Measurements from ENCODE around the gene TBC1D8.

DNA sequence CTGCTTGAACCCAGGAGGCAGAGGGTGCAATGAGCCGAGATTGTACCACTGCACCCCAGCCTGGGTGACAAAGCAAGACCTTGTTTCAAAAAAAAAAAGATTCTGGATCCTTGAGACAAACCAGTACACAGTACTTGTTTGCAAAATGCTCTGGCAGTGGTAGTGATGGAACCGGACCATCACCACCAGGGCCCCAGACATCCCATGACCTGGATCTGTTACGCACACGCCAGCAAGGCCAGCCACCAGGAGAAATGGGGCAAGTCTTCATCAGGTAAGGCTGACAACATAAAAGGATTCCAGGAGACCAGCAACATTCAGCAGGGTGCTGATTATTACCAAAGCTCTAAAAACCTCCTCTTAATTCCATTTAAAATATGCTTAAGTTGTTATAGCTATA lies 35.5 kb downstream of the TBC1D8 start:
- TF ChIP-seq, protein P1, sequence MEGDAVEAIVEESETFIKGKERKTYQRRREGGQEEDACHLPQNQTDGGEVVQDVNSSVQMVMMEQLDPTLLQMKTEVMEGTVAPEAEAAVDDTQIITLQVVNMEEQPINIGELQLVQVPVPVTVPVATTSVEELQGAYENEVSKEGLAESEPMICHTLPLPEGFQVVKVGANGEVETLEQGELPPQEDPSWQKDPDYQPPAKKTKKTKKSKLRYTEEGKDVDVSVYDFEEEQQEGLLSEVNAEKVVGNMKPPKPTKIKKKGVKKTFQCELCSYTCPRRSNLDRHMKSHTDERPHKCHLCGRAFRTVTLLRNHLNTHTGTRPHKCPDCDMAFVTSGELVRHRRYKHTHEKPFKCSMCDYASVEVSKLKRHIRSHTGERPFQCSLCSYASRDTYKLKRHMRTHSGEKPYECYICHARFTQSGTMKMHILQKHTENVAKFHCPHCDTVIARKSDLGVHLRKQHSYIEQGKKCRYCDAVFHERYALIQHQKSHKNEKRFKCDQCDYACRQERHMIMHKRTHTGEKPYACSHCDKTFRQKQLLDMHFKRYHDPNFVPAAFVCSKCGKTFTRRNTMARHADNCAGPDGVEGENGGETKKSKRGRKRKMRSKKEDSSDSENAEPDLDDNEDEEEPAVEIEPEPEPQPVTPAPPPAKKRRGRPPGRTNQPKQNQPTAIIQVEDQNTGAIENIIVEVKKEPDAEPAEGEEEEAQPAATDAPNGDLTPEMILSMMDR (conservative IDR thresholded peaks at IDR 0.05; ENCODE audit: low read depth, low read length): no peak
- TF ChIP-seq EZH2 (IDR thresholded peaks at IDR 0.05; ENCODE audit: borderline replicate concordance, low read depth, low read length, poor library complexity, severe bottlenecking): no peak

Measured in A673 (cell line).